Neural cell (in vitro differentiated cells): ENCODE measurements around the gene CEP85L.

ENCODE experiments used
- CTCF ChIP-seq: fragments of 450-650 bp; IDR thresholded peaks from 2 replicates; pipeline ENCODE4 v1.5.1; 2014; ENCODE audit warnings: antibody characterized with exemption, mild to moderate bottlenecking, moderate library complexity; ENCODE audit not compliant: poor library complexity, severe bottlenecking
- EP300 ChIP-seq: fragments of 450-650 bp; conservative IDR thresholded peaks from 2 replicates; pipeline ENCODE4 v1.6.1; 2014; ENCODE audit warnings: antibody characterized with exemption, mild to moderate bottlenecking, moderate library complexity; ENCODE audit not compliant: poor library complexity, severe bottlenecking
- EZH2 ChIP-seq: fragments of 200-600, 300-800 bp; shearing (Covaris generic), sonication (generic); IDR thresholded peaks from 2 replicates; pipeline ENCODE4 v1.6.1; 2014; ENCODE audit warnings: antibody characterized with exemption, low read length, borderline replicate concordance, mild to moderate bottlenecking; ENCODE audit not compliant: insufficient read depth, poor library complexity, severe bottlenecking
- MXI1 ChIP-seq: fragments of 450-650 bp; conservative IDR thresholded peaks from 2 replicates; pipeline ENCODE4 v1.6.1; 2014; ENCODE audit warnings: antibody characterized with exemption, mild to moderate bottlenecking; ENCODE audit not compliant: poor library complexity, severe bottlenecking
- POLR2AphosphoS5 ChIP-seq: IDR thresholded peaks from 2 replicates; pipeline ENCODE4 v1.6.1; 2012
- RAD21 ChIP-seq: fragments of 450-650 bp; conservative IDR thresholded peaks from 2 replicates; pipeline ENCODE4 v1.6.1; 2014; ENCODE audit warnings: antibody characterized with exemption, mild to moderate bottlenecking, moderate library complexity
- REST ChIP-seq: IDR thresholded peaks from 2 replicates; pipeline ENCODE4 v1.6.1; 2012; ENCODE audit warnings: borderline replicate concordance
- SMC3 ChIP-seq: fragments of 450-650 bp; conservative IDR thresholded peaks from 2 replicates; pipeline ENCODE4 v1.6.1; 2014; ENCODE audit warnings: antibody characterized with exemption, mild to moderate bottlenecking, moderate library complexity; ENCODE audit not compliant: poor library complexity
- TAF1 ChIP-seq: IDR thresholded peaks from 2 replicates; pipeline ENCODE4 v1.6.1; 2012; ENCODE audit warnings: low read depth

- no peak for TF ChIP-seq POLR2AphosphoS5
- no peak for TF ChIP-seq CTCF
- no peak for TF ChIP-seq EP300
- TF ChIP-seq EZH2 = no peak
- no peak for TF ChIP-seq MXI1
- no peak for TF ChIP-seq REST
- TF ChIP-seq TAF1 = no peak
- no peak for TF ChIP-seq RAD21
- TF ChIP-seq SMC3 = no peak
These were observed 12.9 kb upstream of the CEP85L start for GRCh38 chr6:118663993-118664985.
